Stomach (tissue), 4 donors: Measurements from ENCODE around the gene PFKFB1.

Source experiments
- CTCF ChIP-seq, 7 experiments: fragments of 450-650 bp in 4 of 7; fragments of 200-600 bp in 3 of 7; sonication (generic) in 3 of 7; IDR thresholded peaks; one replicate each; pipeline ENCODE4 v1.5.1; 2016 to 2019; ENCODE audit warnings: antibody characterized with exemption in 7 of 7, control low read depth in 2 of 7, mild to moderate bottlenecking in 1 of 7
- EP300 ChIP-seq: sonication (generic); formaldehyde crosslinking; IDR thresholded peaks from one replicate; pipeline ENCODE4 v1.6.1; 2017; ENCODE audit warnings: antibody characterized with exemption
- POLR2A ChIP-seq, 4 donors: fragments of 450-650 bp; IDR thresholded peaks; one replicate each; pipeline ENCODE4 v1.6.1; 2016; ENCODE audit warnings: antibody characterized with exemption in 4 of 4, control low read depth in 2 of 4, mild to moderate bottlenecking in 1 of 4, moderate library complexity in 1 of 4
- POLR2AphosphoS5 ChIP-seq, 3 donors: sonication (generic); formaldehyde crosslinking; IDR thresholded peaks; one replicate each; pipeline ENCODE4 v1.6.1; 2016; ENCODE audit warnings: antibody characterized with exemption in 3 of 3

- TF ChIP-seq CTCF (IDR thresholded peaks at IDR 0.05), result no peak
- no peak for TF ChIP-seq POLR2A (IDR thresholded peaks at IDR 0.05)
- no peak for TF ChIP-seq EP300
- no peak for TF ChIP-seq POLR2AphosphoS5 (IDR thresholded peaks at IDR 0.05)
Observed at GRCh38 chrX:54909941-54910340, 84.0 kb downstream of the PFKFB1 start.
